ENCODE measurements around the gene SLC6A18.

DNA sequence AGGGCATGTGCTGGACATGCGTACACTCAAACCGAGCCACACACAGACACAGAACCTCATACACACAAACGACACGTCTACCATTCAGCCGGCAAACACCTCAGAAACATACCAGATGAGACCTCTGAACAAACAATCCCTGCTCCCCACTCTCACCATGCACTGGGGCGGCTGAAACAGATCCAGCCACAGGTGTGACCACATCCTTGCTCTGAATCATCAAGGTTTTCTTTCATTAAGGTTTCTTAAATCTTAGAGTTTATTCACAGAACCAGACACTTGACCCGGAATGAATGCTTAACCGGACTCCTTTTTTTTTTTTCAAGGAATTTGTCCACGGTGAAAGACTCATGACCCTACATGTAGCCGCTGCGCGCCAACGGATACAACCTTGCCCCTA, 43.5 kb downstream of the SLC6A18 start:
- TF ChIP-seq, protein P1, sequence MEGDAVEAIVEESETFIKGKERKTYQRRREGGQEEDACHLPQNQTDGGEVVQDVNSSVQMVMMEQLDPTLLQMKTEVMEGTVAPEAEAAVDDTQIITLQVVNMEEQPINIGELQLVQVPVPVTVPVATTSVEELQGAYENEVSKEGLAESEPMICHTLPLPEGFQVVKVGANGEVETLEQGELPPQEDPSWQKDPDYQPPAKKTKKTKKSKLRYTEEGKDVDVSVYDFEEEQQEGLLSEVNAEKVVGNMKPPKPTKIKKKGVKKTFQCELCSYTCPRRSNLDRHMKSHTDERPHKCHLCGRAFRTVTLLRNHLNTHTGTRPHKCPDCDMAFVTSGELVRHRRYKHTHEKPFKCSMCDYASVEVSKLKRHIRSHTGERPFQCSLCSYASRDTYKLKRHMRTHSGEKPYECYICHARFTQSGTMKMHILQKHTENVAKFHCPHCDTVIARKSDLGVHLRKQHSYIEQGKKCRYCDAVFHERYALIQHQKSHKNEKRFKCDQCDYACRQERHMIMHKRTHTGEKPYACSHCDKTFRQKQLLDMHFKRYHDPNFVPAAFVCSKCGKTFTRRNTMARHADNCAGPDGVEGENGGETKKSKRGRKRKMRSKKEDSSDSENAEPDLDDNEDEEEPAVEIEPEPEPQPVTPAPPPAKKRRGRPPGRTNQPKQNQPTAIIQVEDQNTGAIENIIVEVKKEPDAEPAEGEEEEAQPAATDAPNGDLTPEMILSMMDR (IDR thresholded peaks at IDR 0.05): no peak
- TF ChIP-seq POLR2AphosphoS5 (IDR thresholded peaks at IDR 0.05; ENCODE audit: low read depth, low read length) (no peak), YY1 (IDR thresholded peaks at IDR 0.05; ENCODE audit: low read depth) (no peak), REST (IDR thresholded peaks at IDR 0.05; ENCODE audit: low read depth, low read length) (no peak), MXI1 (IDR thresholded peaks at IDR 0.05; ENCODE audit: low read depth, low read length) (no peak), EZH2phosphoT487 (IDR thresholded peaks at IDR 0.05; ENCODE audit: borderline replicate concordance, low read depth) (no peak), RFX5 (IDR thresholded peaks at IDR 0.05; ENCODE audit: low read length) (no peak)

All from SK-N-SH (cell line).